GM19035 (cell line): ENCODE data around the gene PAPLN.
A peak's percentile ranks its signal among the peaks of the same experiment; 100 is the strongest.

Experiments
- ATAC-seq: cut with Tn5 transposase; IDR thresholded peaks from one replicate; pipeline ENCODE4 v1.9.1; 2021; ENCODE audit not compliant: unreplicated experiment

The PAPLN gene

DNA sequence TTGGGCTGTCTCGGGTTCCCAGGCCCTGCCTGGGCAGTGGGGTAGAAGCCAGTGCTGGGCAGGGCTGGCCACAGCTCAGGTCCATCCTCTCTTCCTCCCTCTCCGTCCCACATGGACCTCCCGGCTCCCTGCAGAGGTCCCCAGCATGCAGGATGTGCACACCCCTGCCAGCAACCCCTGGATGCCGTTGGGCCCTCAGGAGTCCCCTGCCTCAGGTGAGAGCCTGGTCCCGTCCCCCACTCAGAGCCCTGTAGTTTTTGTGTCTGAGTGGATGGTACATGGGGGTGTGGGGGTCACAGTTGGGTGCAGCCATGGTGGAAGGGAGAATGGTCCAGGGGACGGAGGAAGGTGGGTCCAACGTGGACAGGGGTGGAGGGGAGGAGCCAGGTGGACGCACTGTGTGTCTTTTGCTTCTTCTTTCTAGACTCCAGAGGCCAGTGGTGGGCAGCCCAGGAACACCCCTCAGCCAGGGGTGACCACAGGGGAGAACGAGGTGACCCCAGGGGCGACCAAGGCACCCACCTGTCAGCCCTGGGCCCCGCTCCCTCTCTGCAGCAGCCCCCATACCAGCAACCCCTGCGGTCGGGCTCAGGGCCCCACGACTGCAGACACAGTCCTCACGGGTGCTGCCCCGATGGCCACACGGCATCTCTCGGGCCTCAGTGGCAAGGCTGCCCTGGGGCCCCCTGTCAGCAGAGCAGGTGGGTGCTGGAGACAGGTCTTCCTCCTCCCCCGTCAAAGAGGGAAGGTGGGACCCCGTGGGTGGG lies 21.7 kb downstream of the PAPLN start:
- ATAC-seq, result no peak

DNA sequence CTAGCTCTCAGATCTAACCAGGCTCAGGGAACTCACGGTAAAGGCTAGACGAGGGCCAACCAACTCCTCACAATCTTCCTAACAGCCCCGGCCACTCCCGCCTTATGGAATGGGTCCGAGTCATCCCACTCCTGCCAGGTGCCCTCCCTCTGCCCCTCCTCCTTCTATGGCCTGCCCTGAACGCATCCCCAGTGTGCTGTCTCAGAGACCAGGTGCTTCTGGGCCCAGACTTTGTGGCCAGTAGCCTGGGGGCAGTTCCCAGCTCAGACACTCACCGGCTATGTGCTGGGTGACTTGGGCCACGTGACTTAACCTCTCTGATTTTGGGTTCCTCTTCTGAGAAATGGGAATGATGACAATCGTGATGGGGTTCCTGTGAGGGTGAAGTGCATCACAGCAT lies 22.5 kb downstream of the PAPLN start:
- no peak for ATAC-seq

GRCh38 chr14:73260574-73260973 lies 23.3 kb downstream of the PAPLN start:
- no peak for ATAC-seq

DNA sequence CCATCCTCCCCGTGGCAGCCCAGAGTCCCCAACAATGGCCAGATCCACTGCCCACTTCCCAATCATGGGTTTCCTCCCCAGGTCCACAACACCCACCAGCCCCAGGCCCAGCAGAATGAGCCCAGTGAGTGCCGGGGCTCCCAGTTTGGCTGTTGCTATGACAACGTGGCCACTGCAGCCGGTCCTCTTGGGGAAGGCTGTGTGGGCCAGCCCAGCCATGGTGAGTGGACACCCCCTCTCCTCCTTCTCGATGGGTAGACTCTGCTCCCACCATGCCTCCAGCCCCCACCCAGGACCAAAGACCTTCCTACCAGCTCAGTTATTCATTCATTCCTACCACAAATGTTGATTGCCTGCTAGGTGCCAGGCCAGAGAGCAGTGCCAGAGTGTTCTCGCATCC lies 23.8 kb downstream of the PAPLN start:
- no peak for ATAC-seq

DNA sequence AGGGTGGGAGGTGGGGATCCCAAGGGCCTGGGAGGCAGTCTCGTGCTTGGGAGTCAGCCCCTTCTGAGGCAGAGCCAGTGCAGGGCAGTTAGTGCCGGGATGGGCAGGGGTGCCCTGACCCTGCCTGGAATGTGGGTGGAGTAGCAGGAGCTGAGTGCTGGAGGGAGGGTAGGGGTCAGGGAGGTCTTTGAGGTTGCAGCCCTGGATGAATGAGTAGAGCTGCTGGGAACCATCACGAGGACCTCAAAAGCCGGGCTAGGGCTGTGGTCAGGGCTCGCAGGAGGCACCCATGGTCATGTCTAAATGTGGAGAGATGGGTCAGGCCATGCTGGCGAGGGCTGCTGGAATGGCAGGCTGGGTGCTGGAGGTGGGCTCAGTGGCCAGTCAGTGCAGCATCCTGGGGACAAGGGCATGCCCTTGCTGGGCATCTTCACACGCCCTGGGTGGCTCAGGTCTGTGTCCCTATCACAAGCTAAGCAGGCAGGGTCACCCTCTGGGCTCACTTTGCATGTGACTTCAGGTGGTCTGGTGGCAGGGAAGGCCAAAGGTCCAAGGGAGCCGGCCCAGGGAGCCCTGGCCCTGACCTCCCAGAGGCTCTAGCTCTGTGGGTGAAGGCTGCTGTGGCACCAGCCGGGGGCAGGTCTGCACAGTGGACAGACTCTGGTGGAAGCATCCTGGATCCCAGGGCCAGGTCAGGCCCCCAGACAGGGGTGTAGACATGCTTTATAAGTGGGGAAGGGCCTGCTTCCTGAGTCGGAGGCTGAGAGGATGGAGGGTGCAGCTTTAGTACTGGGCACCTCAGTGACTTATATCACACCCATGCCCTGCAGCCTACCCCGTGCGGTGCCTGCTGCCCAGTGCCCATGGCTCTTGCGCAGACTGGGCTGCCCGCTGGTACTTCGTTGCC lies 24.5 kb downstream of the PAPLN start:
- ATAC-seq, result no peak

- no peak for ATAC-seq
Observed at GRCh38 chr14:73262427-73263183, 25.3 kb downstream of the PAPLN start.

- ATAC-seq, result no peak
Observed at GRCh38 chr14:73263606-73264005, 26.3 kb downstream of the PAPLN start.

DNA sequence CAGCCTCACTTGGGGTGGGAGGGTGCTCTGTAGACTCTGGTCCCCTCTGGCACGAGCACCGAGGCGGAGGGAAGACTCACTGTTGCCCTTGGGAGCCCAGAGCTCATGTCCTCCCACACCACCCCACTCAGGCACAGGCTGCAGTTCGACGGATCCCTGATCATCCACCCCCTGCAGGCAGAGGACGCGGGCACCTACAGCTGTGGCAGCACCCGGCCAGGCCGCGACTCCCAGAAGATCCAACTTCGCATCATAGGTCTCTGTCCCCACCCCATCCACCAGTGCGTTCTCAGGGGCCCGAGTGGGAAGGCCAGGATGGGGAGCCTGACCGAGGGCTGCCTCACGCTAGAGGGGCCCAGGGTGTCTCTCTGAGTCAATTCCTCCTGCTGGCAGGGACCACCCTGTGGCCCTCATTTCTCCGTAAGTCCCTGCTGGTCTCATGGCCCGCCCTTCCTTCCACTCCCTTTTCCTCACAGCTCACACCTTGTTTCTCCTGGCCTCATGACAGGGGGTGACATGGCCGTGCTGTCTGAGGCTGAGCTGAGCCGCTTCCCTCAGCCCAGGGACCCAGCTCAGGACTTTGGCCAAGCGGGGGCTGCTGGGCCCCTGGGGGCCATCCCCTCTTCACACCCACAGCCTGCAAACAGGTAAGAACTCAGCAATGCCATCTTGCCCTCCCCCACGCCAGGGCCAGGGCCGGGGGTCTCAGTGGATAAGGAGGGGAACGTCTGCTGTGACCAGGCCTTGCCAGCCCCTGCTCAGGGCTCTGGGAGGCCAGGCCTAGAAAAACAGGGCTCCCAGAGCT lies 27.0 kb downstream of the PAPLN start:
- ATAC-seq, result no peak

- no peak for ATAC-seq
Observed at GRCh38 chr14:73264885-73265720, 27.8 kb downstream of the PAPLN start.

DNA sequence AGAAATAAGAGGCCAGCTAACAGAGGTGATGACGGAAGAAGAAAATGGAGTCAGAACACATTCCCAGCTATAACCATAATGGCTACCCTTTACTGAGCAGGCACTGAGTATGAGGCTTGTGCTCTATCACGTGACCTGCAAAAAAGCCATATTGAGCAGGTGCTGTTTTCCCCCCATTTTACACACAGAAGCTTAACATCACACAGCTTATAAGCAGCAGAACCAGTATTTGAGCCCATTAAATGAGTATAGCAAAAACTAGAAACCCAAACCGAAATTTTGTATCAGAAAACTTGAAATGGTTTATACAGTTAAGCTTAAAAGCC lies 28.4 kb downstream of the PAPLN start:
- no peak for ATAC-seq

- no peak for ATAC-seq
Observed at GRCh38 chr14:73266317-73266716, 29.0 kb downstream of the PAPLN start.

GRCh38 chr14:73267474-73267873 lies 30.2 kb downstream of the PAPLN start:
- no peak for ATAC-seq

DNA sequence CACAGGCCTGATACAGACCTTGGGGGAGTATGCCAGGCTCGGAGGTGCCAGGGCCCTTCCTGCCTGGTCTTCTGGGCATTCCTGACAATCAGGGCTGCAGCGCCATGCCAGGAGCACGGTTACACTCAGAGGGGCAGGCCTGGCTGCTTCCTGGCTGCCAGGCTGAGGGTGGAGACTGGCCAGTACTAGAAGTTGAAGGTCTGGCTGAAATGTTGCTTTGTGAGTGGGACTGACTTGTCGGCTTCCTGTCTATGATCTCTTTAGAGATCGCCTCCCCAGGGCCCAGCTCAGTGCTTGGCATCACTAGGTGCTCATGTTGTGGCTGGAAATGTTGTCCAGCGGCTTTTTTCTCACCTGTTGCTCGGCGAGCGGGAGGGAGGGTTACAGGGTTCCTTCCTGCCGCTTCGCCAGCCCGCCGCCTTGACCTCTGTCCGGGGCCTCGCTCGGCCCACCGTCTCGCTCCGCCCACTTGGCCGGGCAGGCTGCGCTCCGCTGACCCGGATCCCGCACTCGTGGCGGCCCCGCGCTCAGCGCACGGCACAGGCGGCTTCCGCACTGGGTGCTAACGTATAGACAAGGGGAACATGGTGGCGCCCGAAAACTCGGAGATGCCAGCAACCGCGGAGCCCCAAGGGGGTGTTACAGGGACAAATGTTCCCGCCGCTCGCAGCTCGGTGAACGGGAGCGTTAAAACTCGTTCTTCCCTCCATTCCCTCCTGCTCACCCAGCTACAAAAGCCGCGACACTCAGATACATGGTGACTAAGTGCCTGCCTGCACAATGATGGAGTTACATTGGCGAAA lies 32.6 kb downstream of the PAPLN start:
- peak; percentile 68 for ATAC-seq

GRCh38 chr14:73272393-73272792 lies 35.1 kb downstream of the PAPLN start:
- ATAC-seq, result no peak

GRCh38 chr14:73273799-73274198 lies 36.5 kb downstream of the PAPLN start:
- no peak for ATAC-seq

GRCh38 chr14:73276836-73277235 lies 39.5 kb downstream of the PAPLN start:
- no peak for ATAC-seq

- ATAC-seq, result no peak
Observed at GRCh38 chr14:73277376-73277775, 40.1 kb downstream of the PAPLN start.

DNA sequence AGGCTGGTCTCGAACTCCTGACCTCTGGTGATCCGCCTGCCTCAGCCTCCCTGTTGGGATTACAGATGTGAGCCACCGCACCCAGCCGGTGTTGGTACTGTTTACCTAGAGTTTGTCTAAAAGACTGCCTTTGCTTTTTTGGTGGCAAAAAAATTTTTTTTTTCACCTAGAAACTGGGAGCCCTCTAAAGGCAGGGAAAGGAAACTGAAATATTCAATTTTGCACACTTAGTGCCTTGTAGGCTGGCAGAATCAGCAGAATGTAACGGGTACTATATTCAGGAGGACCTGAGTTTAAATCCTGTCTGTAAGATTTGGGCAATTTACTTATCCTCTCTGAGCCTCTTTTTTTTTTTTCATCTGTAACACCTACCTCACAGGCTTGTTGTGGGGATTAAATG lies 43.6 kb downstream of the PAPLN start:
- ATAC-seq, result no peak
